Activated CD4-positive, alpha-beta memory T cell treated with anti-CD3 and anti-CD28 coated beads for 36 hours (primary cell): ENCODE data around the gene ITGA11. TPM values are rescaled to one million over a fixed set of nuclear protein-coding genes. Genes with fewer than 3 reads are reported as not detected.

Experiments
- CTCF ChIA-PET: fragments of 350-600 bp; sonication (Branson Sonifier 250); formaldehyde crosslinking; loops from one replicate; lab custom pipeline; 2021; ENCODE audit warnings: antibody characterized with exemption, inconsistent platforms; lab: Charles Lee
- POLR2A ChIA-PET: fragments of 350-600 bp; sonication (Branson Sonifier 250); formaldehyde crosslinking; loops from one replicate; lab custom pipeline; 2021; ENCODE audit warnings: antibody characterized with exemption; lab: Charles Lee
- DNase-seq: peaks from one replicate; pipeline ENCODE4 v3.0.0-alpha.2; 2020
- H3K27ac Mint-ChIP-seq: one replicate; pipeline ENCODE4 v1.8.0; 2021; ENCODE audit warnings: mixed read lengths
- H3K27me3 Mint-ChIP-seq: one replicate; pipeline ENCODE4 v1.8.0; 2021; ENCODE audit warnings: mixed read lengths
- H3K36me3 Mint-ChIP-seq: one replicate; pipeline ENCODE4 v1.8.0; 2021; ENCODE audit warnings: mixed read lengths
- H3K4me1 Mint-ChIP-seq: one replicate; pipeline ENCODE4 v1.8.0; 2021; ENCODE audit warnings: low read depth, mixed read lengths
- H3K4me3 Mint-ChIP-seq: one replicate; pipeline ENCODE4 v1.8.0; 2021; ENCODE audit warnings: mild to moderate bottlenecking, mixed read lengths
- H3K9me3 Mint-ChIP-seq: one replicate; pipeline ENCODE4 v1.8.0; 2021; ENCODE audit warnings: mixed read lengths
- intact Hi-C: fragments of 100-400 bp; cut with micrococcal nuclease; formaldehyde crosslinking; loops from one replicate; pipeline ENCODE4 v1.15.1; 2023
- total RNA-seq, 2 experiments: library from RNA; stranded (reverse); gene quantifications; one replicate each; pipeline ENCODE4 v1.2.3, GENCODE V29; 2021

ITGA11 gene
- total RNA-seq, 2 experiments from 2014 or later: 0.56 to 0.59 TPM

GRCh38 chr15:68364028-68364659 is 67.8 kb downstream of the ITGA11 start:
- intact Hi-C loops: no loop called here
- Mint-ChIP-seq H3K4me1 (peaks cover 5% of the 10 kb centered on the region), H3K4me3 (no peak overlapping the region), H3K9me3 (no peaks in the 10 kb centered on the region), H3K27me3 (peaks cover 7% of the 10 kb centered on the region), H3K36me3 (no peaks in the 10 kb centered on the region), H3K27ac (no peak overlapping the region)
- CTCF ChIA-PET: no interaction called here
- POLR2A ChIA-PET: no interaction called here
- DNase-seq: no peak

GRCh38 chr15:68363353-68363752 is 68.6 kb downstream of the ITGA11 start:
- peaks cover 5% of the 10 kb centered on the region for H3K4me1 Mint-ChIP-seq
- H3K36me3 Mint-ChIP-seq: no peaks in the 10 kb centered on the region
- DNase-seq: no peak
- H3K4me3 Mint-ChIP-seq: no peak overlapping the region
- CTCF ChIA-PET: no interaction called here
- intact Hi-C loops: no loop called here
- peaks cover 3% of the 10 kb centered on the region for H3K27me3 Mint-ChIP-seq
- no peaks in the 10 kb centered on the region for H3K9me3 Mint-ChIP-seq
- H3K27ac Mint-ChIP-seq: no peak overlapping the region
- POLR2A ChIA-PET: no interaction called here

GRCh38 chr15:68362537-68363126 is 69.3 kb downstream of the ITGA11 start:
- DNase-seq: no peak
- ChIA-PET POLR2A (no interaction called here), CTCF (interaction anchor here (0.7 kb wide), 1 partner anchor 56 kb away, joined by 3 read pairs; no protein-coding TSS in a partner anchor)
- intact Hi-C loops: no loop called here
- H3K27me3 Mint-ChIP-seq: peaks cover 3% of the 10 kb centered on the region
- no peak overlapping the region for H3K27ac Mint-ChIP-seq
- H3K4me3 Mint-ChIP-seq: no peak overlapping the region
- no peaks in the 10 kb centered on the region for H3K36me3 Mint-ChIP-seq
- no peaks in the 10 kb centered on the region for H3K9me3 Mint-ChIP-seq
- H3K4me1 Mint-ChIP-seq: peaks cover 5% of the 10 kb centered on the region

GRCh38 chr15:68360721-68361120 is 71.2 kb downstream of the ITGA11 start:
- DNase-seq: no peak
- ChIA-PET CTCF (interaction anchor here (1.7 kb wide), 1 partner anchor 54 kb away, joined by 5 read pairs; no protein-coding TSS in a partner anchor), POLR2A (no interaction called here)
- intact Hi-C loops: no loop called here
- peaks cover 12% of the 10 kb centered on the region for H3K9me3 Mint-ChIP-seq
- no peak overlapping the region for H3K4me3 Mint-ChIP-seq
- H3K27me3 Mint-ChIP-seq: no peaks in the 10 kb centered on the region
- no peaks in the 10 kb centered on the region for H3K36me3 Mint-ChIP-seq
- H3K27ac Mint-ChIP-seq: no peak overlapping the region
- H3K4me1 Mint-ChIP-seq: peaks cover 5% of the 10 kb centered on the region

GRCh38 chr15:68356778-68357177 is 75.2 kb downstream of the ITGA11 start:
- Mint-ChIP-seq H3K36me3 (no peaks in the 10 kb centered on the region), H3K27me3 (no peaks in the 10 kb centered on the region), H3K9me3 (peaks cover 12% of the 10 kb centered on the region), H3K4me1 (peaks cover 6% of the 10 kb centered on the region), H3K27ac (no peak overlapping the region), H3K4me3 (no peak overlapping the region)
- intact Hi-C loops: no loop called here
- ChIA-PET POLR2A (no interaction called here), CTCF (interaction anchor here (0.5 kb wide), 1 partner anchor 734 kb away, joined by 3 read pairs; no protein-coding TSS in a partner anchor)
- no peak for DNase-seq

- no peak overlapping the region for H3K4me3 Mint-ChIP-seq
- peaks cover 12% of the 10 kb centered on the region for H3K9me3 Mint-ChIP-seq
- no peak overlapping the region for H3K27ac Mint-ChIP-seq
- ChIA-PET POLR2A (no interaction called here), CTCF (no interaction called here)
- H3K4me1 Mint-ChIP-seq: peaks cover 6% of the 10 kb centered on the region
- no peaks in the 10 kb centered on the region for H3K27me3 Mint-ChIP-seq
- DNase-seq: no peak
- H3K36me3 Mint-ChIP-seq: no peaks in the 10 kb centered on the region
- intact Hi-C loops: no loop called here
Observed at GRCh38 chr15:68354923-68355322, 77.0 kb downstream of the ITGA11 start.

- POLR2A ChIA-PET: no interaction called here
- intact Hi-C loops: no loop called here
- Mint-ChIP-seq H3K36me3 (no peaks in the 10 kb centered on the region), H3K27ac (no peak overlapping the region), H3K9me3 (peaks cover 12% of the 10 kb centered on the region), H3K4me3 (no peak overlapping the region), H3K4me1 (peaks cover 6% of the 10 kb centered on the region), H3K27me3 (no peaks in the 10 kb centered on the region)
- no peak for DNase-seq
- CTCF ChIA-PET: no interaction called here
Observed at GRCh38 chr15:68354268-68354667, 77.7 kb downstream of the ITGA11 start.

- intact Hi-C loops: no loop called here
- H3K27me3 Mint-ChIP-seq: no peaks in the 10 kb centered on the region
- peaks cover 12% of the 10 kb centered on the region for H3K9me3 Mint-ChIP-seq
- no peaks in the 10 kb centered on the region for H3K36me3 Mint-ChIP-seq
- ChIA-PET CTCF (no interaction called here), POLR2A (no interaction called here)
- H3K27ac Mint-ChIP-seq: no peak overlapping the region
- H3K4me3 Mint-ChIP-seq: no peak overlapping the region
- peaks cover 6% of the 10 kb centered on the region for H3K4me1 Mint-ChIP-seq
- no peak for DNase-seq
Observed at GRCh38 chr15:68353421-68354135, 78.4 kb downstream of the ITGA11 start.

- peak; percentile 49 for DNase-seq
- Mint-ChIP-seq H3K27me3 (no peaks in the 10 kb centered on the region), H3K27ac (peak overlapping the region; percentile 55), H3K4me1 (peaks cover 6% of the 10 kb centered on the region), H3K4me3 (no peak overlapping the region), H3K36me3 (no peaks in the 10 kb centered on the region), H3K9me3 (peaks cover 12% of the 10 kb centered on the region)
- POLR2A ChIA-PET: no interaction called here
- intact Hi-C loops: no loop called here
- CTCF ChIA-PET: no interaction called here
Observed at GRCh38 chr15:68352401-68353062, 79.4 kb downstream of the ITGA11 start.

GRCh38 chr15:68349151-68349550 is 82.8 kb downstream of the ITGA11 start:
- H3K27me3 Mint-ChIP-seq: no peaks in the 10 kb centered on the region
- ChIA-PET CTCF (no interaction called here), POLR2A (no interaction called here)
- H3K4me1 Mint-ChIP-seq: peaks cover 6% of the 10 kb centered on the region
- no peak overlapping the region for H3K4me3 Mint-ChIP-seq
- no peak overlapping the region for H3K27ac Mint-ChIP-seq
- intact Hi-C loops: no loop called here
- no peaks in the 10 kb centered on the region for H3K36me3 Mint-ChIP-seq
- DNase-seq: no peak
- H3K9me3 Mint-ChIP-seq: no peaks in the 10 kb centered on the region

- H3K27ac Mint-ChIP-seq: no peak overlapping the region
- H3K36me3 Mint-ChIP-seq: no peaks in the 10 kb centered on the region
- H3K27me3 Mint-ChIP-seq: no peaks in the 10 kb centered on the region
- ChIA-PET CTCF (no interaction called here), POLR2A (no interaction called here)
- no peak overlapping the region for H3K4me3 Mint-ChIP-seq
- DNase-seq: no peak
- peaks cover 6% of the 10 kb centered on the region for H3K4me1 Mint-ChIP-seq
- H3K9me3 Mint-ChIP-seq: no peaks in the 10 kb centered on the region
- intact Hi-C loops: no loop called here
Observed at GRCh38 chr15:68348606-68349005, 83.4 kb downstream of the ITGA11 start.

- Mint-ChIP-seq H3K4me1 (peaks cover 6% of the 10 kb centered on the region), H3K27me3 (no peaks in the 10 kb centered on the region), H3K27ac (no peak overlapping the region), H3K4me3 (no peak overlapping the region), H3K9me3 (no peaks in the 10 kb centered on the region), H3K36me3 (no peaks in the 10 kb centered on the region)
- intact Hi-C loops: no loop called here
- POLR2A ChIA-PET: no interaction called here
- no peak for DNase-seq
- CTCF ChIA-PET: no interaction called here
Observed at GRCh38 chr15:68348081-68348480, 83.9 kb downstream of the ITGA11 start.
